CD14-positive monocyte (primary cell): ENCODE results near the gene RETREG1. TPM values are rescaled to one million over a fixed set of nuclear protein-coding genes. Genes with fewer than 3 reads are reported as not detected.

Experiments used
- DNase-seq, 3 donors: peaks; one replicate each; pipeline ENCODE4 v3.0.0-alpha.2; 2011 to 2022
- H2AFZ ChIP-seq: 2 replicates; pipeline ENCODE4 v1.6.0; 2012; ENCODE audit warnings: mild to moderate bottlenecking, low read depth, low read length, inconsistent platforms; ENCODE audit not compliant: insufficient read depth, poor library complexity, severe bottlenecking
- H3K27ac ChIP-seq, 2 donors: 1 replicate in 1 of 2; 2 replicates in 1 of 2; pipeline ENCODE4 v1.5.1; 2012 to 2013; ENCODE audit warnings: low read length in 2 of 2, control low read depth in 1 of 2, inconsistent platforms in 1 of 2, low read depth in 1 of 2, mild to moderate bottlenecking in 1 of 2
- H3K27me3 ChIP-seq, 2 donors: one replicate each; pipeline versions ENCODE4 v1.6.0 to v1.6.1; 2011 to 2013; ENCODE audit warnings: low read length in 2 of 2; ENCODE audit not compliant: control insufficient read depth in 2 of 2, insufficient read depth in 2 of 2
- H3K36me3 ChIP-seq, 2 donors: replicated peaks in 1 of 2; 1 replicate in 1 of 2; 2 replicates in 1 of 2; pipeline versions ENCODE4 v1.5.1 to v1.6.1; 2012 to 2013; ENCODE audit warnings: low read length in 2 of 2, control low read depth in 1 of 2, inconsistent platforms in 1 of 2, mild to moderate bottlenecking in 1 of 2; ENCODE audit not compliant: insufficient read depth in 2 of 2, control insufficient read depth in 1 of 2
- H3K4me1 ChIP-seq, 2 donors: 1 replicate in 1 of 2; 2 replicates in 1 of 2; pipeline versions ENCODE4 v1.5.1 to v1.6.1; 2012 to 2013; ENCODE audit warnings: low read length in 2 of 2, control low read depth in 1 of 2, inconsistent platforms in 1 of 2, mild to moderate bottlenecking in 1 of 2, moderate library complexity in 1 of 2; ENCODE audit not compliant: insufficient read depth in 2 of 2, control insufficient read depth in 1 of 2
- H3K4me2 ChIP-seq: replicated peaks from 2 replicates; pipeline ENCODE3; 2012; ENCODE audit warnings: low read length, moderate library complexity, mild to moderate bottlenecking; ENCODE audit not compliant: poor library complexity, severe bottlenecking; ENCODE audit errors: extremely low read depth
- H3K4me3 ChIP-seq, 3 experiments: fragments of 200-600 bp in 1 of 3; sonication (generic) in 1 of 3; replicated peaks in 1 of 3; 1 replicate in 2 of 3; 2 replicates in 1 of 3; pipeline ENCODE4 v1.5.1; 2011 to 2013; ENCODE audit warnings: low read length in 3 of 3, mild to moderate bottlenecking in 3 of 3, control low read depth in 2 of 3, low read depth in 2 of 3, inconsistent platforms in 1 of 3, moderate library complexity in 1 of 3
- H3K79me2 ChIP-seq: 2 replicates; pipeline ENCODE4 v1.6.0; 2012; ENCODE audit warnings: mild to moderate bottlenecking, control low read depth, inconsistent platforms, low read length, moderate library complexity; ENCODE audit not compliant: insufficient read depth
- H3K9ac ChIP-seq: 2 replicates; pipeline ENCODE4 v1.6.0; 2017; ENCODE audit warnings: low read length, mild to moderate bottlenecking; ENCODE audit not compliant: insufficient read depth, poor library complexity, severe bottlenecking
- H3K9me3 ChIP-seq, 2 donors: replicated peaks in 1 of 2; 1 replicate in 1 of 2; 2 replicates in 1 of 2; pipeline versions ENCODE4 v1.5.1 to v1.6.1; 2012 to 2013; ENCODE audit warnings: low read length in 2 of 2, control low read depth in 1 of 2; ENCODE audit not compliant: control insufficient read depth in 1 of 2, insufficient read depth in 1 of 2
- H4K20me1 ChIP-seq: 2 replicates; pipeline ENCODE4 v1.6.0; 2012; ENCODE audit warnings: mild to moderate bottlenecking, low read length, control low read depth, moderate library complexity; ENCODE audit not compliant: insufficient read depth
- H3K27ac Mint-ChIP-seq, 7 donors: one replicate each; pipeline ENCODE4 v1.8.0; 2020; ENCODE audit warnings: mild to moderate bottlenecking in 7 of 7, mixed read lengths in 7 of 7, moderate library complexity in 6 of 7, inconsistent platforms in 2 of 7
- H3K27me3 Mint-ChIP-seq, 3 donors: one replicate each; pipeline ENCODE4 v1.8.0; 2021 to 2022; ENCODE audit warnings: low read depth in 3 of 3, mild to moderate bottlenecking in 3 of 3, mixed read lengths in 3 of 3, moderate library complexity in 3 of 3, inconsistent platforms in 1 of 3
- H3K36me3 Mint-ChIP-seq, 2 donors: one replicate each; pipeline ENCODE4 v1.8.0; 2020; ENCODE audit warnings: mixed read lengths in 2 of 2, inconsistent platforms in 1 of 2, mild to moderate bottlenecking in 1 of 2
- H3K4me1 Mint-ChIP-seq: one replicate; pipeline ENCODE4 v1.8.0; 2020; ENCODE audit warnings: mild to moderate bottlenecking, mixed read lengths
- H3K4me3 Mint-ChIP-seq, 2 donors: one replicate each; pipeline ENCODE4 v1.8.0; 2020; ENCODE audit warnings: mild to moderate bottlenecking in 2 of 2, mixed read lengths in 2 of 2, moderate library complexity in 1 of 2
- H3K9me3 Mint-ChIP-seq, 7 donors: one replicate each; pipeline ENCODE4 v1.8.0; 2020 to 2022; ENCODE audit warnings: mixed read lengths in 7 of 7, mild to moderate bottlenecking in 6 of 7, moderate library complexity in 6 of 7, inconsistent platforms in 2 of 7
- CTCF ChIP-seq: fragments of 200-600 bp; IDR thresholded peaks from one replicate; pipeline ENCODE4 v1.8.0; 2022; ENCODE audit warnings: antibody characterized with exemption, mild to moderate bottlenecking
- WGBS: methylation state at CpG from one replicate; pipeline ENCODE4 v1.1.5; 2013; ENCODE audit warnings: missing lambda C conversion rate; ENCODE audit not compliant: insufficient coverage; 5-methylcytosine and 5-hydroxymethylcytosine counted together
- intact Hi-C, 2 donors: fragments of 100-400 bp; cut with micrococcal nuclease; formaldehyde crosslinking; loops; one replicate each; pipeline versions ENCODE4 v1.15.0 to v1.15.1; 2023
- polyA plus RNA-seq, 3 donors: library from polyadenylated mRNA; depleted of rRNA in 1 of 3; unstranded in 2 of 3; stranded (reverse) in 1 of 3; fragments of 300-500 nt in 2 of 3; fragments of >200 nt in 1 of 3; fragmentation: Illumina TruSeq in 2 of 3; gene quantifications; 1 replicate in 2 of 3; 2 replicates in 1 of 3; pipeline ENCODE4 v1.2.3, GENCODE V29; 2012 to 2021

Gene RETREG1
- polyA plus RNA-seq, 3 donors: 3.5 to 6.4 (median 4.7) TPM

GRCh38 chr5:16510098-16510497 is 106.7 kb downstream of the RETREG1 start:
- Mint-ChIP-seq H3K4me1 (peaks cover 17% of the 10 kb centered on the region), H3K27ac (peak overlapping the region in 1 of 7 donors; percentile 50)

GRCh38 chr5:16508730-16509531 is 107.9 kb downstream of the RETREG1 start:
- Histone ChIP-seq H3K79me2 (no peaks in the 10 kb centered on the region), H3K4me2 (peak overlapping the region; percentile 66), H3K4me1 (peaks cover 0 to 11% of the 10 kb centered on the region in 2 donors), H2AFZ (peak overlapping the region; percentile 69), H4K20me1 (no peaks in the 10 kb centered on the region), H3K9me3 (no peaks in the 10 kb centered on the region), H3K9ac (peak overlapping the region; percentile 38), H3K4me3 (peak overlapping the region; percentile 7 to 62 (median 39)), H3K36me3 (no peaks in the 10 kb centered on the region), H3K27me3 (no peaks in the 10 kb centered on the region), H3K27ac (peak overlapping the region; percentile 68 to 79)
- Mint-ChIP-seq H3K36me3 (no peaks in the 10 kb centered on the region), H3K4me1 (peaks cover 17% of the 10 kb centered on the region), H3K27ac (peak overlapping the region; percentile 86 to 95 (median 94)), H3K9me3 (peaks cover 0 to 3% (median 0%) of the 10 kb centered on the region in 7 donors), H3K4me3 (peak overlapping the region; percentile 73 to 83), H3K27me3 (peaks cover 0 to 1% (median 0%) of the 10 kb centered on the region in 3 donors)
- TF ChIP-seq CTCF: no peak
- WGBS: 0% methylated on average over 4 of the region's 15 CpGs
- intact Hi-C loops: no loop called here
- DNase-seq: peak; percentile 53 to 81 (median 61)

More at GRCh38 chr5:16510098-16510497, 106.7 kb downstream of the RETREG1 start:
- TF ChIP-seq CTCF: no peak
- no peaks in the 10 kb centered on the region for H3K36me3 ChIP-seq
- H3K9me3 ChIP-seq: no peaks in the 10 kb centered on the region
- H3K27me3 ChIP-seq: no peaks in the 10 kb centered on the region
- peak in 1 of 3 donors; percentile 40 for DNase-seq
- peaks cover 0 to 3% (median 0%) of the 10 kb centered on the region in 7 donors for H3K9me3 Mint-ChIP-seq
- H3K4me1 ChIP-seq: peaks cover 0 to 11% of the 10 kb centered on the region in 2 donors
- H2AFZ ChIP-seq: no peak overlapping the region
- no peak overlapping the region for H3K4me2 ChIP-seq
- H3K4me3 Mint-ChIP-seq: no peak overlapping the region
- no peaks in the 10 kb centered on the region for H3K79me2 ChIP-seq
- WGBS: 83% methylated on average over 2 of the region's 3 CpGs
- H3K27ac ChIP-seq: no peak overlapping the region
- H3K4me3 ChIP-seq: no peak overlapping the region
- H3K27me3 Mint-ChIP-seq: peaks cover 0 to 1% (median 0%) of the 10 kb centered on the region in 3 donors
- intact Hi-C loops: no loop called here
- no peaks in the 10 kb centered on the region for H3K36me3 Mint-ChIP-seq
- H4K20me1 ChIP-seq: no peaks in the 10 kb centered on the region
- H3K9ac ChIP-seq: no peak overlapping the region
